Pancreas (tissue), 10 donors: ENCODE measurements around the gene GRM1. TPM values are rescaled to one million over a fixed set of nuclear protein-coding genes. Genes with fewer than 3 reads are reported as not detected.

Source experiments
- ATAC-seq, 4 donors: fragments of 200-7000 bp; cut with Tn5 transposase; one replicate each; pipeline versions ENCODE4 v1.8.0 to v1.9.1; 2020; ENCODE audit warnings: mild to moderate bottlenecking in 4 of 4, moderate library complexity in 4 of 4
- DNase-seq, 6 donors: peaks; one replicate each; pipeline ENCODE4 v3.0.0-alpha.2; 2020
- FAIRE-seq: peaks from 2 replicates; lab custom pipeline; 2012; peaks lifted over from hg19 to GRCh38; lab: Jason Lieb, UNC
- H3K27ac ChIP-seq, 4 donors: fragments of 200-600 bp; sonication (generic); 1 replicate in 3 of 4; 2 replicates in 1 of 4; pipeline versions ENCODE4 v1.5.0 to v1.8.0; 2020
- H3K27me3 ChIP-seq, 4 donors: fragments of 200-600 bp; one replicate each; pipeline ENCODE4 v1.8.0; 2021
- H3K36me3 ChIP-seq, 3 donors: fragments of 200-600 bp; sonication (generic) in 1 of 3; one replicate each; pipeline versions ENCODE4 v1.5.0 to v1.8.0; 2020 to 2021
- H3K4me1 ChIP-seq, 3 donors: fragments of 200-600 bp; one replicate each; pipeline ENCODE4 v1.8.0; 2021
- H3K4me3 ChIP-seq, 4 donors: fragments of 200-600 bp; sonication (generic) in 2 of 4; one replicate each; pipeline versions ENCODE4 v1.5.0 to v1.8.0; 2020 to 2021
- H3K9me3 ChIP-seq, 4 donors: fragments of 200-600 bp; one replicate each; pipeline ENCODE4 v1.8.0; 2021
- WGBS, 2 donors: extraction: QIAGEN DNeasy Blood & Tissue Kit; methylation state at CpG; one replicate each; pipeline ENCODE4 v1.1.7; 2013; 5-methylcytosine and 5-hydroxymethylcytosine counted together
- intact Hi-C, 3 donors: fragments of 100-400 bp; cut with DNase I; formaldehyde crosslinking; loops; one replicate each; pipeline versions ENCODE4 v1.11.1 to v1.14.2; 2022
- polyA plus RNA-seq, 2 donors: library from polyadenylated mRNA; stranded (reverse); fragments of 200-250 nt; gene quantifications; one replicate each; pipeline ENCODE4 v1.2.3, GENCODE V29; 2013
- total RNA-seq, 6 donors: library from RNA; stranded (reverse); fragmentation: NEBNext Ultra II Directional in 4 of 6; extraction: Animal tissue kit (Norgen Biotek cat#: 25700) in 4 of 6; gene quantifications; one replicate each; pipeline versions ENCODE4 v1.2.1 to v1.2.4, GENCODE V29; 2021 to 2023
- TF ChIP-seq, protein P1 (sequence below), 4 donors: fragments of 200-600 bp; sonication (generic) in 3 of 4; IDR thresholded peaks; one replicate each; pipeline versions ENCODE4 v1.5.0 to v1.8.0; 2021; ENCODE audit warnings: antibody characterized with exemption in 4 of 4
- donor health status: healthy with polysubstance abuse.
- donor health status: DM: no; HTN: no; CAD: no; lungs with moderate emphysema.
- donor health status: DM: no; HTN: no; CAD: no.
- donor health status: control.
- donor health status: control.
- donor health status: Bipolar disorder and iron deficiency.
- donor health status: DM: yes; HTN: yes; CAD: no.
- donor health status: DM: no; HTN: no; CAD: no.
- donor health status: DM: no; HTN: no; CAD: no.
- donor health status: DM: yes; HTN: yes; CAD: no.

The GRM1 gene
- total and polyA plus RNA-seq, 8 donors, result 0.04 to 0.17 (median 0.05) TPM; not detected in 2

DNA sequence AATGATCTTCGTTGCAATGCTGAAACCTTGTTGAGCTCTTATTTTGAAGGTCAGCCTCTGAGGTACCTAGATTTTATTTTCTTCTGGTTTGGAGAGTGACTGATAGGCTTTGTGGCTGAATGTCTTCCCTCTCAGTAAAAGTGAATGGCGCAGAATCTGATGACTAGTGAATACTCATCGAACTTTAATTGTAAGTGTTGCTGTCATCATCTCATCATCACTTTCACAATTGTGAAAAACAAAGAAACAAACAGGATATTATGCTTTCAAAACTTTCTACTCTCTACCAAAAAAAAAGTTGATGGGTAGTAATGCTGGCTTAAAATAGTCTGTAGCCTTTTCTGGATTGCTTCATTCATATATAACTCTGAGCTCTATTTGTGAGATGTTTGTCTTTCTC lies 275.3 kb downstream of the GRM1 start:
- TF ChIP-seq, protein P1, sequence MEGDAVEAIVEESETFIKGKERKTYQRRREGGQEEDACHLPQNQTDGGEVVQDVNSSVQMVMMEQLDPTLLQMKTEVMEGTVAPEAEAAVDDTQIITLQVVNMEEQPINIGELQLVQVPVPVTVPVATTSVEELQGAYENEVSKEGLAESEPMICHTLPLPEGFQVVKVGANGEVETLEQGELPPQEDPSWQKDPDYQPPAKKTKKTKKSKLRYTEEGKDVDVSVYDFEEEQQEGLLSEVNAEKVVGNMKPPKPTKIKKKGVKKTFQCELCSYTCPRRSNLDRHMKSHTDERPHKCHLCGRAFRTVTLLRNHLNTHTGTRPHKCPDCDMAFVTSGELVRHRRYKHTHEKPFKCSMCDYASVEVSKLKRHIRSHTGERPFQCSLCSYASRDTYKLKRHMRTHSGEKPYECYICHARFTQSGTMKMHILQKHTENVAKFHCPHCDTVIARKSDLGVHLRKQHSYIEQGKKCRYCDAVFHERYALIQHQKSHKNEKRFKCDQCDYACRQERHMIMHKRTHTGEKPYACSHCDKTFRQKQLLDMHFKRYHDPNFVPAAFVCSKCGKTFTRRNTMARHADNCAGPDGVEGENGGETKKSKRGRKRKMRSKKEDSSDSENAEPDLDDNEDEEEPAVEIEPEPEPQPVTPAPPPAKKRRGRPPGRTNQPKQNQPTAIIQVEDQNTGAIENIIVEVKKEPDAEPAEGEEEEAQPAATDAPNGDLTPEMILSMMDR (IDR thresholded peaks at IDR 0.05), result no peak
- Histone ChIP-seq H3K4me1 (no peaks in the 10 kb centered on the region), H3K36me3 (no peaks in the 10 kb centered on the region), H3K27ac (no peak overlapping the region), H3K9me3 (no peaks in the 10 kb centered on the region), H3K4me3 (no peak overlapping the region), H3K27me3 (no peaks in the 10 kb centered on the region)
- 62 to 64% methylated on average over 3 of the region's 3 CpGs for WGBS, 2 donors
- no peak for DNase-seq
- no peak for FAIRE-seq
- ATAC-seq, result no peak
- intact Hi-C loops, result no loop called here

DNA sequence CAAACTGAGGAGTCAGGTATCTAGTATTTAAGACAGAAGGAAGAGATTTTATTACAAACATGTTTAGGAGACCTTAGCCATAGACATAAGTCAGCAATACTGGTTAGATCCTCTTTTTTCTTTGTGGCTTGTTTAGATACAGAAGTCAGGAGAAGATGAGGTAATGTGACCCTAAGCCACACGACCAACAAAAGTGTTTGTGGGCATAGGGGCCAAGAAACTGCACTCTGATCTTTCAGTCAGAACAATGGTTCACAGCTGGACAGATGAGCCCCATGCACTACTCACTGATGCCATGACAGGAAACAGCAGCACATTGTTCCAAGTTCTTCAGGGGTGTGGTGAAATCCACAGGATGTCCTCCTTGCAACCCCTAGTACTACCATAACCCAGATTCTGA lies 276.2 kb downstream of the GRM1 start:
- Histone ChIP-seq H3K36me3 (no peaks in the 10 kb centered on the region), H3K27me3 (no peaks in the 10 kb centered on the region), H3K9me3 (no peaks in the 10 kb centered on the region), H3K4me1 (no peaks in the 10 kb centered on the region), H3K4me3 (no peak overlapping the region), H3K27ac (no peak overlapping the region)
- 12 to 35% methylated on average over 1 of the region's 1 CpG for WGBS, 2 donors
- ATAC-seq (peak in 2 of 4 donors; percentile 32 to 75), FAIRE-seq (no peak), DNase-seq (no peak)
- intact Hi-C loops, result no loop called here
- TF ChIP-seq, protein P1 (IDR thresholded peaks at IDR 0.05), result no peak

DNA sequence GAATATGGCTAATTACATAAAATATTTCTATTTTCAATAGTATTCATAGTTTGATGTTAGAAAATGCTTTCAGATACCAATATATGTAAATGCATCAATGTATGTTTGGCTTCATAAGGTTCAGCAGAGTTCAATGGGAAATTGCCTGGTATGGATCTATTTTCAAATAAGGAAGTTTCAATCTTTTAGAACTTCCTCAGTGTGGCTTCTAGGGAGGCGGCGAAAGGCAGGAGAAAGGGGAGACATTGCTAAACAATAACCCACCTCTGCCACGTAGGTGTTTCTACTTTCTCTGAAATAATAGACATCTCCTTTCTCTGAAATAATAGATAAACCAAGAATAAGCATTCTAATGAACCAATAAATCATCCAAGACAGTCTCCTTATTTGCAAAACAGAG lies 277.1 kb downstream of the GRM1 start:
- Histone ChIP-seq H3K4me1 (no peaks in the 10 kb centered on the region), H3K36me3 (no peaks in the 10 kb centered on the region), H3K9me3 (no peaks in the 10 kb centered on the region), H3K27me3 (no peaks in the 10 kb centered on the region), H3K4me3 (no peak overlapping the region), H3K27ac (no peak overlapping the region)
- DNase-seq, result no peak
- TF ChIP-seq, protein P1 (IDR thresholded peaks at IDR 0.05), result no peak
- no peak for FAIRE-seq
- intact Hi-C loops, result no loop called here
- no peak for ATAC-seq
- 65 to 73% methylated on average over 3 of the region's 3 CpGs for WGBS, 2 donors

DNA sequence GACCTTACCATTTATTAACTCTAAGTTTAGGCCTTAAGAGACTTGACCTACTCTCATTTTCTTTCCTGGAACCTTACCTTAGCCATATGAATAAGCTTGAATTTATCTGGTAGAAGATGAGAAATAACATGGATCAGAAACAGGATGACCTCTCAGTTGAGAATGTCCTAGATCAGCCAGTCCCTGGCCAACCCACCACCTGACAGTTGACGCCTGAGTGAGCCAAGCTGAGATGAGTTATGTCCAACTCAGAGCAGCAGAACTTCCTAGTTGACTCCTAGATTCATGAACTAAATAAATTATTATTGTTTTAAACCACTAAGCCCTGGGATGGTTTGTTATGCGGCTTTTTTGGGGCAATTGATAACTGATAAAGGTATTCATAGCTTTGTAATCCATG lies 281.8 kb downstream of the GRM1 start:
- intact Hi-C loops, result no loop called here
- WGBS, 2 donors, result 69 to 84% methylated on average over 2 of the region's 2 CpGs
- TF ChIP-seq, protein P1 (IDR thresholded peaks at IDR 0.05), result no peak
- Histone ChIP-seq H3K36me3 (no peaks in the 10 kb centered on the region), H3K27ac (no peak overlapping the region), H3K27me3 (no peaks in the 10 kb centered on the region), H3K4me3 (no peak overlapping the region), H3K9me3 (no peaks in the 10 kb centered on the region), H3K4me1 (no peaks in the 10 kb centered on the region)
- FAIRE-seq (no peak), DNase-seq (no peak), ATAC-seq (no peak)

DNA sequence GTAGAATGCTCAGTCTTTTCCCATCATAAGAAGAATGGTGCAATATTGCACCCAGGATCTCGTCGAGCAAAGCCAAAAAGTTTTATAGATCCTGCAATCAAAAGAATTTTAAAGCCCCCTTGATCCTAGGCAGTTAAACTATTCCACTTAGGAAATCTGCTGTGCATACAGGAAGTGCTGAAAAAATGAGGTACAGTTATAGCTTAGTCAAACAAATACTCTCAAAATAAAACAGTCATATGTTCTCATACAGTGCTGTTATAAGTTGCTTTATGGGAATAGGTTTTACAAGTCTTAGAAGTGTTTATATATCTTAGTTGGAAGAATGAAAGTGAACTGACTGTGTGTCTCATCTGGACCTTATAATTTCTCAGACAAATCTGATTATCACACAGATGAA lies 282.2 kb downstream of the GRM1 start:
- Histone ChIP-seq H3K27me3 (no peaks in the 10 kb centered on the region), H3K36me3 (no peaks in the 10 kb centered on the region), H3K4me1 (no peaks in the 10 kb centered on the region), H3K4me3 (no peak overlapping the region), H3K9me3 (no peaks in the 10 kb centered on the region), H3K27ac (no peak overlapping the region)
- 64 to 90% methylated on average over 2 of the region's 2 CpGs for WGBS, 2 donors
- FAIRE-seq, result no peak
- no peak for DNase-seq
- TF ChIP-seq, protein P1 (IDR thresholded peaks at IDR 0.05), result no peak
- intact Hi-C loops, result no loop called here
- ATAC-seq, result no peak
